Sciatic nerve (tissue), 2 donors: ENCODE measurements around the gene DPM2. TPM values are rescaled to one million over a fixed set of nuclear protein-coding genes. Genes with fewer than 3 reads are reported as not detected.

Experiments
- ATAC-seq: fragments of 200-7000 bp; cut with Tn5 transposase; one replicate; pipeline ENCODE4 v1.9.1; 2020; ENCODE audit warnings: mild to moderate bottlenecking, moderate library complexity
- DNase-seq: peaks from one replicate; pipeline ENCODE4 v3.0.0-alpha.2; 2020; ENCODE audit warnings: low spot score
- intact Hi-C: fragments of 100-400 bp; cut with DNase I; formaldehyde crosslinking; loops from one replicate; pipeline ENCODE4 v1.14.2; 2022
- total RNA-seq: library from RNA; stranded (reverse); fragmentation: NEBNext Ultra II Directional; extraction: Animal tissue kit (Norgen Biotek cat#: 25700); gene quantifications from one replicate; pipeline ENCODE4 v1.2.1, GENCODE V29; 2021
- donor health status: DM: no; HTN: no; CAD: no.
- donor health status: DM: no; HTN: no; CAD: no.

Gene DPM2
- total RNA-seq, 1 donor from 2014 or later = 24.6 TPM

- ATAC-seq = no peak
- intact Hi-C loops = loop anchor here (5.0 kb wide), 1 partner anchor 190 kb away; the partner anchor contains the start of gene TOR2A
- no peak for DNase-seq
These were observed 10.3 kb downstream of the DPM2 start for GRCh38 chr9:127927201-127927987.

GRCh38 chr9:127926906-127927200, 10.8 kb downstream of the DPM2 start:
- no peak for ATAC-seq
- intact Hi-C loops = loop anchor here (5.0 kb wide), 1 partner anchor 190 kb away; the partner anchor contains the start of gene TOR2A
- no peak for DNase-seq

GRCh38 chr9:127925959-127926905, 11.4 kb downstream of the DPM2 start:
- DNase-seq (no peak), ATAC-seq (no peak)
- intact Hi-C loops = loop anchor here (5.0 kb wide), 1 partner anchor 189 kb away; the partner anchor contains the start of gene TOR2A

- intact Hi-C loops = loop anchor here (5.0 kb wide), 2 partner anchors 188 to 333 kb away; partner anchors contain the start of gene TOR2A
- ATAC-seq (no peak), DNase-seq (no peak)
These were observed 12.8 kb downstream of the DPM2 start for GRCh38 chr9:127924736-127925444.

- intact Hi-C loops = loop anchor here (5.0 kb wide), 1 partner anchor 331 kb away; no protein-coding TSS in a partner anchor
- DNase-seq = no peak
- ATAC-seq = no peak
These were observed 13.9 kb downstream of the DPM2 start for GRCh38 chr9:127923771-127924170.

GRCh38 chr9:127923046-127923445, 14.6 kb downstream of the DPM2 start:
- ATAC-seq = no peak
- intact Hi-C loops = loop anchor here (5.0 kb wide), 1 partner anchor 331 kb away; no protein-coding TSS in a partner anchor
- DNase-seq = no peak

- DNase-seq (peak; percentile 89), ATAC-seq (peak; percentile 60)
- intact Hi-C loops = loop anchor here (5.0 kb wide), 1 partner anchor 329 kb away; no protein-coding TSS in a partner anchor
These were observed 16.0 kb downstream of the DPM2 start for GRCh38 chr9:127921557-127922120.

- ATAC-seq = no peak
- no peak for DNase-seq
- intact Hi-C loops = loop anchor here (5.0 kb wide), 1 partner anchor 328 kb away; no protein-coding TSS in a partner anchor
These were observed 16.9 kb downstream of the DPM2 start for GRCh38 chr9:127920794-127921193.

- ATAC-seq (peak; percentile 55), DNase-seq (peak; percentile 83)
- intact Hi-C loops = no loop called here
These were observed 18.3 kb downstream of the DPM2 start for GRCh38 chr9:127919253-127919815.

GRCh38 chr9:127918183-127919107, 19.2 kb downstream of the DPM2 start:
- intact Hi-C loops = no loop called here

GRCh38 chr9:127917603-127918002, 20.1 kb downstream of the DPM2 start:
- no peak for ATAC-seq
- no peak for DNase-seq
- intact Hi-C loops = no loop called here

More at GRCh38 chr9:127918183-127919107, 19.2 kb downstream of the DPM2 start:
- DNase-seq = no peak
- no peak for ATAC-seq

GRCh38 chr9:127916720-127917581, 20.7 kb downstream of the DPM2 start, which contains the start of gene ST6GALNAC4:
Gene ST6GALNAC4, minus strand, starts transcription at chr9:127917041. Its CDS starts 622 bp downstream, at chr9:127916419.
- intact Hi-C loops = no loop called here
- ATAC-seq = peak; percentile 92
- DNase-seq = peak; percentile 96

GRCh38 chr9:127915801-127916719, 21.6 kb downstream of the DPM2 start:
- intact Hi-C loops = no loop called here
- DNase-seq = no peak
- peak; percentile 3 for ATAC-seq

- intact Hi-C loops = no loop called here
- ATAC-seq = no peak
- DNase-seq = no peak
These were observed 22.3 kb downstream of the DPM2 start for GRCh38 chr9:127915325-127915752.

- no peak for DNase-seq
- ATAC-seq = no peak
- intact Hi-C loops = loop anchor here (5.0 kb wide), 1 partner anchor 41 kb away; no protein-coding TSS in a partner anchor
These were observed 24.0 kb downstream of the DPM2 start for GRCh38 chr9:127913682-127914081.
